ENCODE data around the gene C2orf76. TPM values are rescaled to one million over a fixed set of nuclear protein-coding genes. Genes with fewer than 3 reads are reported as not detected.

The C2orf76 gene
- total and polyA plus RNA-seq, 2 of the 4 experiments (the other 2 are of a cell fraction) = 10.6 to 12.6 TPM

DNA sequence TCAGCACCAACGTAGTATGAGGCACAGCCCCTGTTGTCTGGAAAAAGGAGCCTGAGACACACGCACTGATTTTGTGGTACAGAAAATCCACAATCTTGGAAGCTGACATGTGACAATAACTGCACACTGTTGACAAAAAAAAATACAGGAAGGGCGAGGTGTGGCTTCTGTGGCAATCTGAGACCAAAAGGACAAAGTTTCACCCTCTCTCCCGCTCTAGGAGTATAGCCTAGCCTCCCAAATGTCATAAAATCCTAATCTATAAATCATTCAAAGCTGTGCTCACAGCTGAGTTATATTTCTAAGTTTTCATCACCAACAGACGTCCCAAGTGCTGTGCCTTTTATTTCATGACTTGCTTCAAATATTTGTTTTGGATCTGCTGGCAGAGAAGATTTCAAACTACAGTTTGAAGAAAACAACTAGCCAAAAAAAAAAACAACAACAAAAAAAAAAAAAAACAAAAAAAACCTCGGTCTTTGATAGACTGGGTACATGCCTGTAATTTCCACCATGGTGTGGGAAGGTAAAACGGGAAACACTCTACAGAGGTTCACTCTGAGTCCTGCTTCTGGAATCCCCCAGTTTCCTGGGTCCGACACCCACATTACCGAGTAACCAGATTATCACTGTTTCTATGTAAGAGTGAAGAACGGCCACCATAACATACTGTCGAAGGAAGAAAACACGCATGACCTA lies 61.0 kb downstream of the C2orf76 start:
- no peak overlapping the region for H3K9ac ChIP-seq (ENCODE audit: low read depth, low read length)
- H2BK5ac ChIP-seq (ENCODE audit: low read depth, low read length, poor library complexity, severe bottlenecking) = no peak overlapping the region
- H2AK9ac ChIP-seq (replicated peaks; ENCODE audit: low read depth, low read length, poor library complexity) = no peak overlapping the region
- ChIA-PET POLR2A (ENCODE audit: unreplicated experiment) (no interaction called here), CTCF (no interaction called here)
- no peaks in the 10 kb centered on the region for H3K9me1 ChIP-seq (ENCODE audit: insufficient read depth, low read length)
- no peak overlapping the region for H3K27ac ChIP-seq (ENCODE audit: insufficient read depth, low read length)
- no peak overlapping the region for H3K4ac ChIP-seq (ENCODE audit: low read depth, low read length)
- dilution Hi-C loops (cut with HindIII; ENCODE audit: low sequenced_read_pairs, unreplicated experiment) (no loop called here), in situ Hi-C loops (cut with MboI; ENCODE audit: low sequenced_read_pairs) (no loop called here), intact Hi-C loops (cut with micrococcal nuclease) (no loop called here)
- H3K56ac ChIP-seq (ENCODE audit: extremely low read depth, insufficient read depth, low read length) = no peak overlapping the region
- H2AK5ac ChIP-seq (ENCODE audit: low read depth, low read length) = no peak overlapping the region
- no peaks in the 10 kb centered on the region for H3K9me3 ChIP-seq (ENCODE audit: control insufficient read depth, insufficient read depth, low read length)
- no peaks in the 10 kb centered on the region for H4K20me1 ChIP-seq (ENCODE audit: insufficient read depth, low read length)
- H4K91ac ChIP-seq (ENCODE audit: insufficient read depth, low read depth, low read length) = no peak overlapping the region
- H2AFZ ChIP-seq (replicated peaks; ENCODE audit: low read length, poor library complexity) = no peak overlapping the region
- BruUV-seq (replicated peaks) = no TSS peak
- H3K23ac ChIP-seq (ENCODE audit: low read depth, low read length) = no peak overlapping the region
- TF ChIP-seq RFX5 (IDR thresholded peaks at IDR 0.05; ENCODE audit: low read depth, low read length) = no peak
- no peak for TF ChIP-seq CHD1 (IDR thresholded peaks at IDR 0.05; ENCODE audit: low read depth, low read length)
- TF ChIP-seq, protein P1, sequence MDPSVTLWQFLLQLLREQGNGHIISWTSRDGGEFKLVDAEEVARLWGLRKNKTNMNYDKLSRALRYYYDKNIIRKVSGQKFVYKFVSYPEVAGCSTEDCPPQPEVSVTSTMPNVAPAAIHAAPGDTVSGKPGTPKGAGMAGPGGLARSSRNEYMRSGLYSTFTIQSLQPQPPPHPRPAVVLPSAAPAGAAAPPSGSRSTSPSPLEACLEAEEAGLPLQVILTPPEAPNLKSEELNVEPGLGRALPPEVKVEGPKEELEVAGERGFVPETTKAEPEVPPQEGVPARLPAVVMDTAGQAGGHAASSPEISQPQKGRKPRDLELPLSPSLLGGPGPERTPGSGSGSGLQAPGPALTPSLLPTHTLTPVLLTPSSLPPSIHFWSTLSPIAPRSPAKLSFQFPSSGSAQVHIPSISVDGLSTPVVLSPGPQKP (IDR thresholded peaks at IDR 0.05; ENCODE audit: borderline replicate concordance, low read depth, low read length) = no peak
- no peak for TF ChIP-seq CEBPB (IDR thresholded peaks at IDR 0.05; ENCODE audit: low read depth, low read length)
- TF ChIP-seq POLR2A (IDR thresholded peaks at IDR 0.05; ENCODE audit: low read depth, low read length) = no peak
- no peak for TF ChIP-seq USF2 (IDR thresholded peaks at IDR 0.05; ENCODE audit: low read depth, low read length)
- TF ChIP-seq, protein P2, sequence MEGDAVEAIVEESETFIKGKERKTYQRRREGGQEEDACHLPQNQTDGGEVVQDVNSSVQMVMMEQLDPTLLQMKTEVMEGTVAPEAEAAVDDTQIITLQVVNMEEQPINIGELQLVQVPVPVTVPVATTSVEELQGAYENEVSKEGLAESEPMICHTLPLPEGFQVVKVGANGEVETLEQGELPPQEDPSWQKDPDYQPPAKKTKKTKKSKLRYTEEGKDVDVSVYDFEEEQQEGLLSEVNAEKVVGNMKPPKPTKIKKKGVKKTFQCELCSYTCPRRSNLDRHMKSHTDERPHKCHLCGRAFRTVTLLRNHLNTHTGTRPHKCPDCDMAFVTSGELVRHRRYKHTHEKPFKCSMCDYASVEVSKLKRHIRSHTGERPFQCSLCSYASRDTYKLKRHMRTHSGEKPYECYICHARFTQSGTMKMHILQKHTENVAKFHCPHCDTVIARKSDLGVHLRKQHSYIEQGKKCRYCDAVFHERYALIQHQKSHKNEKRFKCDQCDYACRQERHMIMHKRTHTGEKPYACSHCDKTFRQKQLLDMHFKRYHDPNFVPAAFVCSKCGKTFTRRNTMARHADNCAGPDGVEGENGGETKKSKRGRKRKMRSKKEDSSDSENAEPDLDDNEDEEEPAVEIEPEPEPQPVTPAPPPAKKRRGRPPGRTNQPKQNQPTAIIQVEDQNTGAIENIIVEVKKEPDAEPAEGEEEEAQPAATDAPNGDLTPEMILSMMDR (conservative IDR thresholded peaks at IDR 0.05; ENCODE audit: low read depth, low read length) = no peak
- H4K5ac ChIP-seq (ENCODE audit: low read depth, low read length) = no peak overlapping the region
- H3K4me2 ChIP-seq (ENCODE audit: low read depth, low read length) = no peak overlapping the region
- DNase-seq (no peak), ATAC-seq (ENCODE audit: low read depth) (no peak)
- no peak overlapping the region for H3K4me3 ChIP-seq (ENCODE audit: insufficient read depth, low read depth, low read length)
- H2BK20ac ChIP-seq (ENCODE audit: low read depth, low read length) = no peak overlapping the region
- H2BK15ac ChIP-seq (ENCODE audit: low read depth, low read length) = no peak overlapping the region
- no peak overlapping the region for H3K14ac ChIP-seq (replicated peaks; ENCODE audit: low read depth, low read length)
- no peaks in the 10 kb centered on the region for H3K4me1 ChIP-seq (ENCODE audit: control insufficient read depth, insufficient read depth, low read length)
- H3K36me3 ChIP-seq (ENCODE audit: control insufficient read depth, insufficient read depth, low read length) = no peaks in the 10 kb centered on the region
- H3K79me1 ChIP-seq (ENCODE audit: low read depth in 1 of 2, low read length in 2 of 2) = no peaks in the 10 kb centered on the region
- H4K8ac ChIP-seq (ENCODE audit: low read depth in 2 of 2, low read length in 2 of 2) = no peak overlapping the region
- no peak overlapping the region for H2BK120ac ChIP-seq (ENCODE audit: low read depth, low read length)
- H3K27me3 ChIP-seq (ENCODE audit: control insufficient read depth, insufficient read depth, low read length) = no peaks in the 10 kb centered on the region
- WGBS, 2 experiments (ENCODE audit: extremely low coverage in 2 of 2, insufficient read length in 1 of 2) = 65% methylated on average over 2 of the region's 12 CpGs; no CpG with 5 or more reads in 1 of the 2 experiments
- H3K18ac ChIP-seq (ENCODE audit: low read depth, low read length) = no peak overlapping the region
